HG03354 (cell line): Measurements from ENCODE around the gene FARS2.
"Not testable (repeated sequence)": the region's sequence is repeated elsewhere in the genome, so short reads cannot be mapped to it uniquely, and the experiment has no call there.

Source experiments
- ATAC-seq: cut with Tn5 transposase; IDR thresholded peaks from one replicate; pipeline ENCODE4 v1.9.1; 2021; ENCODE audit warnings: mild to moderate bottlenecking; ENCODE audit not compliant: unreplicated experiment, poor library complexity, severe bottlenecking

The FARS2 gene

GRCh38 chr6:5693225-5694145, 432.2 kb downstream of the FARS2 start:
- ATAC-seq = no peak

DNA sequence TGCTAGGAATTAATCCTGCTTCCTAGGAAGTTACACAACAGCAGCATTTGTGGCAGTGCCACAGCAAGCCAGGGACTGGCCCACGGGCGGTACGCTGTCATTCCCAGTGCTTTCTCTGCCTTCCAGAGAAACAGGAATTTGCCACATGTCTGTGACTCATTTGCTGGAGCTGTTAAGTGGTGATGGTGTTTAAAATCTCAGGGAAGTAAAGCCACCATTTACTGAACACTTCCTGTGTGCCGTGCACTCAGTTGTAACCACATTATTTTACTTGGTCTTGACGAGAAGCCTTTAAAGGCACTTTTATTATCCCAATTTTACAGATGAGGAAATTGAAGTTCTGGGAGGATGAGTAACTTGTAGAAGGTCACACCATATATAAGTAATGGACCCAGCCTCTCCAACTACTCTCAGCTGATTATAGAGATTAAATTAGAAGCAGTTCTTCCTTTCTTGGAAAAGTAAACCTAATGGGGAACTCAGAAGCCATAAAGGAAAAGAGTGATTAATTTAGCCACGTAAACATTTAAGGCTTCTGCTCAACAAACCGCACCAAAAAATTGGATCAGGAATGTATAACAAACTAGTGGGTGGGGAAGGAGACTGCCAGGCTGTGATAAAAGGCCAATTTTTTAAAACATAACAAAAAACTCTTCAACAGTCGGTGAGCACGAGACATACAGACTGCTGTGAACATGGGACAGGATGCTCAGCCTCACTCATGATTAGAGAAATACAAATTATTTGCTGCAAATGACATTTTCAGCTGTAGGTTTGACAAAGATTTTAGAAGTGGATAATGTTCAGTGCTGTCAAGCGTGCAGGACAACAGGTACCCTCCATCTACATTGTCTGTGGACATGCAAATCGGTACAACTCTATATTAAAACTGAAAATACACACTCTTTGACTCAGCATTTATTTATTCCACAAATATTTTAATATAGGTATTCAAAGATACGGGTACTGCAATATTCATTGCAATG, 434.2 kb downstream of the FARS2 start:
- no peak for ATAC-seq

DNA sequence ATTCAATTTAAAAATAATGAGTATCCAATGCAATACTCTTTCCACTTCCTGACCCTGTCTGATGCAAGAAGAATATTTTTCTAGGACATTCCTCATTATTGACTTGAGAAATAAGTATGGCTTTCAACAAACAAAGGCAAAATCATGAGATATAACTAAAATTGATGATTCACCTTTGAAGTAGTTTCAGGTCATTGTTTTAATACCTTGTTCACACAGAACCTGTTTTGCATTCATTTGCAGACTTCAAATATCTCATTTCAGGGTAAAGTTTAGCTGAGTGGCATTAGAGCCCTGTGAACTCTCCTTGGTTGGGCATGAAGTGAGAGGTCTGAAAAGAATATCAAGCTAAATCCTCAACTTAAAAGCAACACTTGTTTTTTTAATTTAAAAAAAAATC, 436.2 kb downstream of the FARS2 start:
- ATAC-seq = no peak

DNA sequence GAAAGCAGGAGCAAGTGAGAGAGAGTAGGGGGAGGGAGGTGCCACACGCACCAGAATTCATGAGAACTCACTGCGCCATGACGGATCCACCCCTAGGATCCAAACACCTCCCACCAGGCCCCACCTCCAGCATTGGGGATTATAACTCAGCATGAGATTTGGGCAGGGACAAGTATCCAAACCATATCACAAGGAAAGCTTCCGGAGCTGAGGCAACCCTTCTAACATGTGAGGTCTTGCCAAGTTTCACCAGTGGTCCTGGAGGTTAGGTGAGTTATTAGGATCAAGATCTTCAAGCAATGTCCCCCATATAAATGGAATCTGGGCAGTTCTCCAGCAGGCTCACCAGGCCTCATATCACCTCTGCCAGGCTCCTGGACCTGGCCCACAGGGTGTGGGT, 437.0 kb downstream of the FARS2 start:
- no peak for ATAC-seq

- ATAC-seq = not testable (repeated sequence)
Observed at GRCh38 chr6:5699064-5699463, 437.8 kb downstream of the FARS2 start.

DNA sequence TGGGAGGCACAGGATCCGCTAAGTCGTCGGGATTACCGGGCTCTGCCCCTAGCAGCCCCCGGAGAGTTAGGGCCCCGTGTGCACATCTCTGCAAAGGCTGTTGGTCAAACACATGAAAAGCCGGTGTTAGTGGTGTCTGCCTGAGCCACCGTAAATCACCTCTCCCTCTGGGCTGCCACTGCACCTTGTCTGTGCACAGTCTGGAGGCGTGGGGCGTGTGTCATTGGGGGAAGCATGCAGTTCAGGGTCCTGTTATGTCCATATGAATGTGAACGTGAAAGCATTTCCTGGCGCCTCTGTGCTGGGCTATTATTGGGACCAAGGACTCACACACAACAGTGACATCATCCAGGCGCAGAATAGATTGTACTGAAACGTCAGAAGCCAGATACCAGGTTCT, 439.9 kb downstream of the FARS2 start:
- no peak for ATAC-seq

- no peak for ATAC-seq
Observed at GRCh38 chr6:5704708-5705107, 443.4 kb downstream of the FARS2 start.

- no peak for ATAC-seq
Observed at GRCh38 chr6:5705252-5705651, 443.9 kb downstream of the FARS2 start.

DNA sequence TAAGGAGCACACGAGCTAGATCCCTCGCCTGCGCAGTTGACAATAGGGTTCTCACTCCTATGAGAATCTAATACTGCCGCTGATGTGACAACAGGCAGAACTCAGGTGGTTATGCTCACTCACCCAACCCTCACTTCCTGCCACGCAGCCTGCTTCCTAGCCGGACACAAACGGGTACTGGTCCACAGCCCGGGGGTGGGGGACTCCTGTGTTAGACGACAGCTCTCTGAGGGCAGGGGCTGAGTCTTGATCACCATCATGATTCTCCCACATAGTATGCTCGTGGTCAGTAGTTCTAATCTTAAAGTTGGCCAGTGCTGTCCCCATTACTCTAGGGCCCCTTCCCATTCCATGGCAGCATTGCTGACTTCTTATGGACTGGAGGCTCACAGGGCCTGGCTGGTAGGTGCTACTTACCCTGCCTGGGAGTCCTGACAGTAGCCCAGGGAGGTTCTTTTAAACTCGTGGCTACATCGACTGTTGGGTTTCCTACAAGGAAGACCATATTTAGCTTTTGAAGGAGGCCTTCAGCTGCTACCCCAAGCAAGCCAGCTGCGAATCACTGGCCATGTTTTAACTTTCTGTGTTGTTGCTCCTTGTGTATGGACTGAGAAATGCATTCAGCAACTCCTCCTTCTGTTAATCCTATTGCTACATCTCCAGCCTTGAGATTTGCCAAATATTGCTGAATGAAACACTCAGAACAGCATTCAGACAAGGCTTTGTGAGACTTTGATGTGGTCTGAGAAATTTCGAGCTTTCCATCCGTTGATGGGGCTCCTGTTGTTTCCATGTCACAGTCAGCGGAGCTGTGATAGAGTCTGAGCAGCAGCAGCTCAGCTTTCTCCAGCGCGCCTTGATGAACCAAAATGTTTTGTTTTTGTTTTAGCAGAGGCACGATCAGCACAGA, 445.1 kb downstream of the FARS2 start:
- ATAC-seq = no peak

GRCh38 chr6:5707281-5708045, 446.1 kb downstream of the FARS2 start:
- no peak for ATAC-seq

DNA sequence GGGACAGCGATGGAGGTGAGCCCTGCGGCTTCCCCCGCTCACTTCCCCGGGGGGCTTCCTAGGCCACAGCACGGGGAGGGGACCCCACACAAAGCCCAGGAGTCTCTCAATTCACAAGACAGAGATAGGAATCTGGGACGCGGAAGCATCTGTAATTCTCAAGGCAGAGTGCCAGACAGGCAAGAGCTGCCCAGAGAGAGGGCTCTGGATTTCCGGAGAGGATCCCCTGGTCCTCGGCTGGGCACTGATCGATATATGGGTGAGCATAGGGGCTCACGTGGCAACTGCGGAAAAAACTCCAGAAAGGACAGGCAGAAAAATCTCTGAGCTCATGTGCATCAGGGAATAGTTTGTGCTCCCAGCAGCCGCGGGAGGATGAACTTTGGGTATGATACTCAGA, 449.2 kb downstream of the FARS2 start:
- no peak for ATAC-seq

- no peak for ATAC-seq
Observed at GRCh38 chr6:5710936-5711335, 449.6 kb downstream of the FARS2 start.

GRCh38 chr6:5712349-5713215, 451.3 kb downstream of the FARS2 start:
- ATAC-seq = no peak

DNA sequence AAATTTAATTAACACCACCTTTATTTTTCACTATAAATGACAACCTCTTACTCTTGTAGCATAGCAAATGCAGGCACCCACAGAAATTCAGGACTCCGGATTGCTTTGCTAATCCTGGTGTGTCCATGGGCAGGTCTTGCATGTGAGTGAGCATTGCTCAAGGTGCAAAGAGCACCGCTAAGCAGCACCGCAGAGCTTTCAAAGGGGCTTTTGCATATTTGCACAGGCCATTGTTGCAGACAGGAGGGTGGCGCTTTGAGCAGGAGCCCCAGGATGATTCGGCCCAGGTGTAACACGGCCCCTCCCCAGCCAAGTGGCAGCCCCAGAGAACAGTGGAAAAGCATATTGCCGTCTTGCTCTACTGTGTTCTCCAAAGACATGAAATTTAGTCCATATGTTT, 452.2 kb downstream of the FARS2 start:
- ATAC-seq = no peak

GRCh38 chr6:5718231-5718947, 457.1 kb downstream of the FARS2 start:
- no peak for ATAC-seq

DNA sequence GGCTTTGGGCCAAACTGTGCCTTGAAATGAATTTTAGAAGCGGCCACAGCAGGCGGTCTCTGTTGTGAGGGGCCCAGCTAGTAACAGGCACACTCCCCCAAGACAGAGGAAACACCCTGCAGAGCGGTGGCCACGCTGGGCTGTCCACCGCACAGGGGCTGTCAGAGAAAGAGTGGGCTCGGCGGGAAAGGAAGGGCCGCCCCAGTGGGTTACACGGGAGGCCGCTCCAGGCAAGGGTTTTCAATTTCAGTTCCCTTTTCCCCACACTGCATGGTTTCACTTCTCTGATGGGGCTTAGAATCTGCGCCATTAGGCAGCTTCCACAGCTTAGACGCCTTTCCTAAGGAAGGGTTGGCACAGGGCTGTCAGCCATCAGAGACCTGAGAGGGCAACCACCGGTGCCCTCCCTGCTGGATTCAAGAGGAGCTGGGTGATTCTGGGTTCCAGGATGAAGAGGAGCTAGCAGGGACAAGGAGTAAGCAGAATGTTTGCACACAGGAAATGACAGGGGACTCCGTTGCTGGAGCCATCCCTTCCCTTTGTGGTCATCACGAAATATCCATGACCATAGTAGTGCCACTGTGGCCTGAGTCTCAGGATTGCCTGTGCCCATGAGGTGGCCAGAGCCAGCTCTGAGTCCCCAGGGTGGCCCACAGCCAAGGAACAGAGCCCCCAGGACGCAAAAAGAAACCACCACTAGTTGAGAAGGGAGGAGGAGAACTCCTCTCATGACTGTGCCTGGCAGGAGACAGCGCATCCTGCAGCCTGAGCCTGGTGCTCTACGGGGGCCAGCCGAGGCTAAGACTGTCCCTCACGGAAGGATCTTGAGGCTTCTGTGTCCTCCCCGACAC, 462.8 kb downstream of the FARS2 start:
- peak; percentile 97 for ATAC-seq
